ENCODE results near the gene ME3. TPM values are rescaled to one million over a fixed set of nuclear protein-coding genes. Genes with fewer than 3 reads are reported as not detected.

The ME3 gene
- total and polyA plus RNA-seq, 2 donors (not counting 1 experiment from before 2014, with no cell fraction given), result 1.3 TPM; not detected in 1

- H3K9me3 Mint-ChIP-seq (ENCODE audit: insufficient read depth), result no peaks in the 10 kb centered on the region
- Histone ChIP-seq H3K79me2 (ENCODE audit: control insufficient read depth, insufficient read depth, low read length) (no peaks in the 10 kb centered on the region), H3K4me1 (ENCODE audit: control insufficient read depth in 2 of 2, insufficient read depth in 2 of 2, low read length in 2 of 2) (no peaks in the 10 kb centered on the region), H2AFZ (ENCODE audit: insufficient read depth, low read depth, low read length, poor library complexity, severe bottlenecking) (no peak overlapping the region), H3K4me2 (replicated peaks; ENCODE audit: low read depth, low read length, poor library complexity, severe bottlenecking) (no peak overlapping the region), H3K4me3 (ENCODE audit: control extremely low read depth in 1 of 5, extremely low read depth in 1 of 5, insufficient read depth in 1 of 5, low read depth in 2 of 5, low read length in 4 of 5) (no peak overlapping the region), H3K27ac (ENCODE audit: low read length in 2 of 2) (no peak overlapping the region), H3K36me3 (replicated peaks in 1 of 2; ENCODE audit: control extremely low read depth in 1 of 2, control insufficient read depth in 1 of 2, extremely low read depth in 1 of 2, insufficient read depth in 2 of 2, low read length in 1 of 2) (no peaks in the 10 kb centered on the region), H4K20me1 (ENCODE audit: control insufficient read depth, insufficient read depth, low read length, poor library complexity, severe bottlenecking) (no peaks in the 10 kb centered on the region), H3K27me3 (replicated peaks in 1 of 4; ENCODE audit: control extremely low read depth in 1 of 4, control insufficient read depth in 3 of 4, insufficient read depth in 4 of 4, low read length in 3 of 4) (no peaks in the 10 kb centered on the region), H3K9me3 (ENCODE audit: control extremely low read depth in 1 of 3, control insufficient read depth in 2 of 3, insufficient read depth in 1 of 3, low read length in 2 of 3) (no peaks in the 10 kb centered on the region), H3K9ac (ENCODE audit: low read length) (no peak overlapping the region)
- no peak for ATAC-seq (ENCODE audit: low read depth)
- no peak for DNase-seq
- ChIA-PET CTCF (no interaction called here), POLR2A (no interaction called here)
- intact Hi-C loops (cut with micrococcal nuclease), result no loop called here
- TF ChIP-seq CTCF (IDR thresholded peaks at IDR 0.05), result no peak
- TF ChIP-seq EZH2 (IDR thresholded peaks at IDR 0.05; ENCODE audit: borderline replicate concordance, insufficient read depth, low read depth, low read length, poor library complexity, severe bottlenecking), result no peak
- no peak overlapping the region for H3K4me3 Mint-ChIP-seq
- H3K27me3 Mint-ChIP-seq, result no peaks in the 10 kb centered on the region
- 98% methylated on average over 3 of the region's 5 CpGs for WGBS (ENCODE audit: insufficient coverage)
- H3K27ac Mint-ChIP-seq, result no peak overlapping the region
- no peaks in the 10 kb centered on the region for H3K4me1 Mint-ChIP-seq
Measured at GRCh38 chr11:86464509-86465221, 207.8 kb downstream of the ME3 start.

- Histone ChIP-seq H3K9ac (ENCODE audit: low read length) (no peak overlapping the region), H3K9me3 (ENCODE audit: control extremely low read depth in 1 of 3, control insufficient read depth in 2 of 3, insufficient read depth in 1 of 3, low read length in 2 of 3) (no peaks in the 10 kb centered on the region), H3K36me3 (replicated peaks in 1 of 2; ENCODE audit: control extremely low read depth in 1 of 2, control insufficient read depth in 1 of 2, extremely low read depth in 1 of 2, insufficient read depth in 2 of 2, low read length in 1 of 2) (no peaks in the 10 kb centered on the region), H3K79me2 (ENCODE audit: control insufficient read depth, insufficient read depth, low read length) (no peaks in the 10 kb centered on the region), H4K20me1 (ENCODE audit: control insufficient read depth, insufficient read depth, low read length, poor library complexity, severe bottlenecking) (no peaks in the 10 kb centered on the region), H3K4me3 (ENCODE audit: control extremely low read depth in 1 of 5, extremely low read depth in 1 of 5, insufficient read depth in 1 of 5, low read depth in 2 of 5, low read length in 4 of 5) (no peak overlapping the region), H2AFZ (ENCODE audit: insufficient read depth, low read depth, low read length, poor library complexity, severe bottlenecking) (no peak overlapping the region), H3K4me1 (ENCODE audit: control insufficient read depth in 2 of 2, insufficient read depth in 2 of 2, low read length in 2 of 2) (no peaks in the 10 kb centered on the region), H3K27me3 (replicated peaks in 1 of 4; ENCODE audit: control extremely low read depth in 1 of 4, control insufficient read depth in 3 of 4, insufficient read depth in 4 of 4, low read length in 3 of 4) (no peaks in the 10 kb centered on the region), H3K27ac (ENCODE audit: low read length in 2 of 2) (no peak overlapping the region), H3K4me2 (replicated peaks; ENCODE audit: low read depth, low read length, poor library complexity, severe bottlenecking) (no peak overlapping the region)
- Mint-ChIP-seq H3K4me3 (no peak overlapping the region), H3K27me3 (no peaks in the 10 kb centered on the region), H3K4me1 (no peaks in the 10 kb centered on the region), H3K9me3 (ENCODE audit: insufficient read depth) (no peaks in the 10 kb centered on the region), H3K27ac (no peak overlapping the region)
- TF ChIP-seq CTCF (IDR thresholded peaks at IDR 0.05), result no peak
- TF ChIP-seq EZH2 (IDR thresholded peaks at IDR 0.05; ENCODE audit: borderline replicate concordance, insufficient read depth, low read depth, low read length, poor library complexity, severe bottlenecking), result no peak
- DNase-seq (no peak), ATAC-seq (ENCODE audit: low read depth) (no peak)
- intact Hi-C loops (cut with micrococcal nuclease), result no loop called here
- POLR2A ChIA-PET, result no interaction called here
- CTCF ChIA-PET, result no interaction called here
- 95% methylated on average over 4 of the region's 5 CpGs for WGBS (ENCODE audit: insufficient coverage)
Measured at GRCh38 chr11:86463955-86464354, 208.5 kb downstream of the ME3 start.
